Smooth muscle cell (in vitro differentiated cells): ENCODE measurements around the gene ZNF689. TPM values are rescaled to one million over a fixed set of nuclear protein-coding genes. Genes with fewer than 3 reads are reported as not detected.

Source experiments
- DNase-seq: peaks from one replicate; lab custom pipeline; 2025; ENCODE audit not compliant: unreplicated experiment; lab: John Stamatoyannopoulos, UW
- H2AFZ ChIP-seq: fragments of 200-600 bp; sonication (generic); 2 replicates; pipeline ENCODE4 v1.6.0; 2016; ENCODE audit warnings: antibody characterized with exemption, low read depth, mild to moderate bottlenecking
- H3F3A ChIP-seq: fragments of 200-600 bp; sonication (generic); 2 replicates; pipeline ENCODE4 v1.6.0; 2017; ENCODE audit warnings: antibody characterized with exemption, low read depth
- H3K27ac ChIP-seq: fragments of 200-600 bp; sonication (generic); 2 replicates; pipeline ENCODE4 v1.5.1; 2016; ENCODE audit warnings: low read depth, mild to moderate bottlenecking
- H3K27me3 ChIP-seq: fragments of 200-600 bp; sonication (generic); 2 replicates; pipeline ENCODE4 v1.6.1; 2016; ENCODE audit warnings: low read depth, mild to moderate bottlenecking
- H3K36me3 ChIP-seq: fragments of 200-600 bp; sonication (generic); 2 replicates; pipeline ENCODE4 v1.5.1; 2016; ENCODE audit warnings: low read depth
- H3K4me1 ChIP-seq: fragments of 200-600 bp; sonication (generic); 2 replicates; pipeline ENCODE4 v1.5.1; 2016; ENCODE audit warnings: low read depth
- H3K4me2 ChIP-seq: fragments of 200-600 bp; sonication (generic); 2 replicates; pipeline ENCODE4 v1.6.0; 2016; ENCODE audit warnings: mild to moderate bottlenecking
- H3K4me3 ChIP-seq: fragments of 200-600 bp; sonication (generic); 2 replicates; pipeline ENCODE4 v1.5.1; 2016; ENCODE audit warnings: mild to moderate bottlenecking
- H3K79me2 ChIP-seq: fragments of 200-600 bp; sonication (generic); 2 replicates; pipeline ENCODE4 v1.6.0; 2016; ENCODE audit warnings: low read depth, mild to moderate bottlenecking
- H3K9ac ChIP-seq: fragments of 200-600 bp; sonication (generic); 2 replicates; pipeline ENCODE4 v1.6.0; 2016; ENCODE audit warnings: low read depth
- H3K9me3 ChIP-seq: fragments of 200-600 bp; sonication (generic); replicated peaks from 2 replicates; pipeline ENCODE4 v1.5.1; 2016; ENCODE audit warnings: low read depth
- H4K20me1 ChIP-seq: fragments of 200-600 bp; sonication (generic); 2 replicates; pipeline ENCODE4 v1.6.0; 2016; ENCODE audit warnings: low read depth
- CTCF ChIP-seq: fragments of 200-600 bp; sonication (generic); IDR thresholded peaks from 2 replicates; pipeline ENCODE4 v1.5.1; 2017; ENCODE audit warnings: borderline replicate concordance, mild to moderate bottlenecking, antibody characterized with exemption; ENCODE audit not compliant: insufficient read depth, poor library complexity, severe bottlenecking
- WGBS: methylation state at CpG from one replicate; pipeline ENCODE4 v1.1.7; 2016; ENCODE audit warnings: low lambda C conversion rate; 5-methylcytosine and 5-hydroxymethylcytosine counted together
- polyA plus RNA-seq: library from polyadenylated mRNA; unstranded; fragments of >200 nt; fragmentation: Nextera tagmentation; extraction: Ambion mirVana; gene quantifications from 2 replicates; pipeline ENCODE4 v1.2.1, GENCODE V29; 2016
- total RNA-seq: library from RNA; depleted of rRNA; stranded (reverse); fragments of >200 nt; gene quantifications from 2 replicates; pipeline ENCODE4 v1.2.3, GENCODE V29; 2014

ZNF689 gene
- total RNA-seq (9.9 and 10.0 TPM in 2 replicates), polyA plus RNA-seq (8.2 and 10.6 TPM in 2 replicates)

GRCh38 chr16:30609926-30610839 is at the start of gene ZNF689:
Gene ZNF689, minus strand, starts transcription at chr16:30610389. Its CDS starts 348 bp downstream, at chr16:30610041.
- Histone ChIP-seq H3K36me3 (no peaks in the 10 kb centered on the region), H2AFZ (peak within 1 kb of the TSS; percentile 83), H3F3A (no peaks in the 10 kb centered on the region), H3K4me3 (peak within 1 kb of the TSS; percentile 66), H3K9ac (peak within 1 kb of the TSS; percentile 84), H3K4me2 (peak within 1 kb of the TSS; percentile 88), H3K27ac (peak within 1 kb of the TSS; percentile 53), H3K9me3 (no peaks in the 10 kb centered on the region), H4K20me1 (no peaks in the 10 kb centered on the region), H3K27me3 (no peaks in the 10 kb centered on the region), H3K79me2 (peaks cover 26% of the 10 kb centered on the region), H3K4me1 (no peaks in the 10 kb centered on the region)
- DNase-seq = peak; percentile 75
- WGBS = under 1% methylated on average over 61 of the region's 63 CpGs
- TF ChIP-seq CTCF = no peak

- no peaks in the 10 kb centered on the region for H3K27me3 ChIP-seq
- WGBS = 0% methylated on average over 59 of the region's 64 CpGs
- H3K4me1 ChIP-seq = peaks cover 13% of the 10 kb centered on the region
- TF ChIP-seq CTCF = peak; percentile 30
- peaks cover 44% of the 10 kb centered on the region for H4K20me1 ChIP-seq
- H3K4me2 ChIP-seq = peak overlapping the region; percentile 99
- peaks cover 8% of the 10 kb centered on the region for H3K36me3 ChIP-seq
- H3K9me3 ChIP-seq = no peaks in the 10 kb centered on the region
- DNase-seq = peak; percentile 86
- H2AFZ ChIP-seq = no peak overlapping the region
- H3F3A ChIP-seq = peaks cover 19% of the 10 kb centered on the region
- peak overlapping the region; percentile 97 for H3K9ac ChIP-seq
- peak overlapping the region; percentile 95 for H3K27ac ChIP-seq
- H3K79me2 ChIP-seq = peaks cover 41% of the 10 kb centered on the region
- peak overlapping the region; percentile 82 for H3K4me3 ChIP-seq
These were observed 48.7 kb upstream of the ZNF689 start for GRCh38 chr16:30658731-30659506.

- peak; percentile 71 for TF ChIP-seq CTCF
- Histone ChIP-seq H3K4me3 (peak within 1 kb of the TSS; percentile 82), H3K4me1 (peaks cover 13% of the 10 kb centered on the region), H3K4me2 (peak within 1 kb of the TSS; percentile 99), H3K9me3 (no peaks in the 10 kb centered on the region), H3K9ac (peak within 1 kb of the TSS; percentile 97), H3K27me3 (no peaks in the 10 kb centered on the region), H3F3A (peaks cover 19% of the 10 kb centered on the region), H3K27ac (peak within 1 kb of the TSS; percentile 95), H4K20me1 (peaks cover 35% of the 10 kb centered on the region), H2AFZ (peak within 1 kb of the TSS; percentile 65), H3K79me2 (peaks cover 36% of the 10 kb centered on the region), H3K36me3 (peaks cover 3% of the 10 kb centered on the region)
- WGBS = 1% methylated on average over 86 of the region's 86 CpGs
- DNase-seq = peak; percentile 99
These were observed 47.9 kb upstream of the ZNF689 start, which contains the start of gene FBRS for GRCh38 chr16:30657866-30658730. Gene FBRS, plus strand, starts transcription at chr16:30658431. Its CDS starts 1,088 bp downstream, at chr16:30659519.
